Ishikawa (cell line): ENCODE data around the gene CEP120.

Experiments
- CEBPB ChIP-seq: IDR thresholded peaks from 2 replicates; pipeline ENCODE4 v1.6.1; 2012
- CREB1 ChIP-seq: IDR thresholded peaks from 2 replicates; pipeline ENCODE4 v1.6.1; 2012; ENCODE audit warnings: low read depth
- EGR1 ChIP-seq: IDR thresholded peaks from 2 replicates; pipeline ENCODE4 v1.6.1; 2012
- EP300 ChIP-seq: IDR thresholded peaks from 2 replicates; pipeline ENCODE4 v1.6.1; 2012; ENCODE audit warnings: borderline replicate concordance
- FOXM1 ChIP-seq: IDR thresholded peaks from 2 replicates; pipeline ENCODE4 v1.6.1; 2012; ENCODE audit warnings: low read depth, borderline replicate concordance
- NFIC ChIP-seq: IDR thresholded peaks from 2 replicates; pipeline ENCODE4 v1.6.1; 2012
- RAD21 ChIP-seq: IDR thresholded peaks from 2 replicates; pipeline ENCODE4 v1.6.1; 2012; ENCODE audit warnings: low read depth
- TAF1 ChIP-seq: IDR thresholded peaks from 2 replicates; pipeline ENCODE4 v1.6.1; 2012; ENCODE audit warnings: low read depth, mild to moderate bottlenecking
- TCF12 ChIP-seq: IDR thresholded peaks from 2 replicates; pipeline ENCODE4 v1.6.1; 2012; ENCODE audit warnings: low read depth
- TEAD4 ChIP-seq: IDR thresholded peaks from 2 replicates; pipeline ENCODE4 v1.6.1; 2012
- YY1 ChIP-seq: IDR thresholded peaks from 2 replicates; pipeline ENCODE4 v1.6.1; 2012; ENCODE audit warnings: low read depth
- ZBTB7A ChIP-seq: IDR thresholded peaks from 2 replicates; pipeline ENCODE4 v1.6.1; 2012; ENCODE audit warnings: low read depth
- TF ChIP-seq, protein P1 (sequence below): IDR thresholded peaks from 2 replicates; pipeline ENCODE4 v1.6.1; 2012
- TF ChIP-seq, protein P2 (sequence below): IDR thresholded peaks from 2 replicates; pipeline ENCODE4 v1.6.1; 2012
- TF ChIP-seq, protein P3 (sequence below): IDR thresholded peaks from 2 replicates; pipeline ENCODE4 v1.6.1; 2012; ENCODE audit warnings: low read depth, mild to moderate bottlenecking

The CEP120 gene

GRCh38 chr5:123451047-123451446 is 27.8 kb upstream of the CEP120 start:
- TF ChIP-seq TCF12, result no peak

DNA sequence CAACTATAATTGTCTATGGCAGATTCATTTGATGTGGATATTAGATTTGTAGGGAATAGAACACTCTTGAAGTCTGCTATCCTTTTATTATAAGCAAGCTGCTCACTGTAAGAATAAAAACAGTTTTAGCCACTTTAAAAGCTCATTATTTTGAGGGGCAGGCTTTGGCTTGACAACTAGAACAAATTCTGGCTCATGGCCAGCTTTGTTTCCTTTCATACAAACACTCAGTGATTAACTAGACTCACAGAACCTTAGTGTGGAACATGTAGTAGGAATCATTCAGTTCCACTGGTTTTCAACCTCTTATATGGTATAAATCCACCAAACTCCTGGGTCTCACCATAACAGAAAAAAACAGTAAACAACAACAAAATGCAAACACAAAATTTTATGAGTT is 27.4 kb upstream of the CEP120 start:
- TF ChIP-seq, protein P1, sequence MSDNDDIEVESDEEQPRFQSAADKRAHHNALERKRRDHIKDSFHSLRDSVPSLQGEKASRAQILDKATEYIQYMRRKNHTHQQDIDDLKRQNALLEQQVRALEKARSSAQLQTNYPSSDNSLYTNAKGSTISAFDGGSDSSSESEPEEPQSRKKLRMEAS, result no peak
- peak; percentile 53 for TF ChIP-seq NFIC

DNA sequence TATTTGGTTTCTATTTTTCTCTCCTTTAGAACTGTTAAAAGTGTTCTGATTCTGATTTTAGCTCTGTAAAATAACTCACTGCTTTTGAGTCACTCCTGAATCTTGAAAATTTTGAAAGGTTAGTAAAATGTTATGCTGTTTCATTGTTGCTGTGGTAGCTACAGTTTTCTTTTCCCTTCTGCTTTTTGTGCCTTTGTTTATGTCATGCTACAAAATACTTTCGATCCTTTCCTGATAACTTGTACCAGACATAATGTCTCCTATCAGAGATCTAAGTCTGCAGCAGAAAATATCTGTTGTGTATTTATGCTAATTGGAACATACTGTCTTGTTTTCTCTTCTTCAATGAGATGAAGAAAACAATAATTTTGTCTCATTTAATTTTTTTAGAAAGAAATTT is 26.9 kb upstream of the CEP120 start:
- TF ChIP-seq YY1, result no peak
- no peak for TF ChIP-seq EGR1
- TF ChIP-seq, protein P1, result no peak
- TF ChIP-seq CREB1, result no peak
- TF ChIP-seq, protein P2, sequence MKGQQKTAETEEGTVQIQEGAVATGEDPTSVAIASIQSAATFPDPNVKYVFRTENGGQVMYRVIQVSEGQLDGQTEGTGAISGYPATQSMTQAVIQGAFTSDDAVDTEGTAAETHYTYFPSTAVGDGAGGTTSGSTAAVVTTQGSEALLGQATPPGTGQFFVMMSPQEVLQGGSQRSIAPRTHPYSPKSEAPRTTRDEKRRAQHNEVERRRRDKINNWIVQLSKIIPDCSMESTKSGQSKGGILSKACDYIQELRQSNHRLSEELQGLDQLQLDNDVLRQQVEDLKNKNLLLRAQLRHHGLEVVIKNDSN, result no peak
- TF ChIP-seq TAF1, result no peak
- TF ChIP-seq EP300, result no peak

DNA sequence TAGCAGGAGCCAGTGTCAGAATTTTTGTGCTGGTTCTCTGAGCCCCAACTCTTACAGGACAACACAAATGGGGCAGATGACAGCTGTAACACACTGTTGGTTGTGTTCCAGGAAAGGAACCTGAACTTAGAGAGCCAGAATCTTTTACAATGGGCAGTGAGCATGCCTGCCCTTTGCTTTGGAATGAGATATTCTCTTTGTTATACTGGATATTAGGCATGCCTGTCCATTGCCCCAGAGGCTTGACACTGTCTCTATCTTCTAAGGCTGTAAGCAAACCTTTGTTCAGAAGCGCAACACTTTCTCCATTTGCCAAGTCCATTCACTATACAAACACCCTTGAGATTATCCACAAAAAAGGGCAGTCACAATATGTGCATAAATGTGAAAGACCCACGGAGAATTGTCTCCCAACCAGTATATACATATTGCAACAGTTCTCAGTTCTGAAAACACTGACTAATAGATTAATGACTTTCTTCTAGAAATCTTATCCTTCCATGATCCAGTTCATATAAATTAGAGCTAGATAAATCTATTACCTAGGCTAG is 26.3 kb upstream of the CEP120 start:
- no peak for TF ChIP-seq TEAD4
- no peak for TF ChIP-seq EGR1
- no peak for TF ChIP-seq EP300
- no peak for TF ChIP-seq RAD21
- TF ChIP-seq, protein P1, result no peak
- TF ChIP-seq, protein P2, result no peak
- no peak for TF ChIP-seq TCF12
- TF ChIP-seq YY1, result no peak
- no peak for TF ChIP-seq FOXM1
- TF ChIP-seq TAF1, result no peak
- TF ChIP-seq, protein P3, sequence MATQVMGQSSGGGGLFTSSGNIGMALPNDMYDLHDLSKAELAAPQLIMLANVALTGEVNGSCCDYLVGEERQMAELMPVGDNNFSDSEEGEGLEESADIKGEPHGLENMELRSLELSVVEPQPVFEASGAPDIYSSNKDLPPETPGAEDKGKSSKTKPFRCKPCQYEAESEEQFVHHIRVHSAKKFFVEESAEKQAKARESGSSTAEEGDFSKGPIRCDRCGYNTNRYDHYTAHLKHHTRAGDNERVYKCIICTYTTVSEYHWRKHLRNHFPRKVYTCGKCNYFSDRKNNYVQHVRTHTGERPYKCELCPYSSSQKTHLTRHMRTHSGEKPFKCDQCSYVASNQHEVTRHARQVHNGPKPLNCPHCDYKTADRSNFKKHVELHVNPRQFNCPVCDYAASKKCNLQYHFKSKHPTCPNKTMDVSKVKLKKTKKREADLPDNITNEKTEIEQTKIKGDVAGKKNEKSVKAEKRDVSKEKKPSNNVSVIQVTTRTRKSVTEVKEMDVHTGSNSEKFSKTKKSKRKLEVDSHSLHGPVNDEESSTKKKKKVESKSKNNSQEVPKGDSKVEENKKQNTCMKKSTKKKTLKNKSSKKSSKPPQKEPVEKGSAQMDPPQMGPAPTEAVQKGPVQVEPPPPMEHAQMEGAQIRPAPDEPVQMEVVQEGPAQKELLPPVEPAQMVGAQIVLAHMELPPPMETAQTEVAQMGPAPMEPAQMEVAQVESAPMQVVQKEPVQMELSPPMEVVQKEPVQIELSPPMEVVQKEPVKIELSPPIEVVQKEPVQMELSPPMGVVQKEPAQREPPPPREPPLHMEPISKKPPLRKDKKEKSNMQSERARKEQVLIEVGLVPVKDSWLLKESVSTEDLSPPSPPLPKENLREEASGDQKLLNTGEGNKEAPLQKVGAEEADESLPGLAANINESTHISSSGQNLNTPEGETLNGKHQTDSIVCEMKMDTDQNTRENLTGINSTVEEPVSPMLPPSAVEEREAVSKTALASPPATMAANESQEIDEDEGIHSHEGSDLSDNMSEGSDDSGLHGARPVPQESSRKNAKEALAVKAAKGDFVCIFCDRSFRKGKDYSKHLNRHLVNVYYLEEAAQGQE, result no peak
- TF ChIP-seq CEBPB, result no peak

DNA sequence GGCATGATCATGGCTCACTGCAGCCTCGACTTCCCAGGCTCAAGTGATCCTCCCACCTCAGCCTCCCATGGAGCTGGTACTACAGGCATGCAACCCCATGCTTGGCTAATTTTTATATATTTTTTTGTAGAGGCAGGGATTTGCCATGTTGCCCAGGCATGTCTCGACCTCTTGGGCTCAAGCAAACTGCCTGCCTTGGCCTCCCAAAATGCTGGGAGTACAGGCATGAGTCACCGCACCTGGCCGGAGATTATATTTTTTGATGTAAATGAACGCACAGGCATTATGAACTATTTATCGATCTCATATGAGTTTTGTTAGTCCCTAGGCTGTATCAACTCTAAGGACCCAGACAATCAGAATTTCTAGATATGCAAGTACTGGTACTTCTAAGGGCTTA is 25.5 kb upstream of the CEP120 start:
- TF ChIP-seq ZBTB7A (no peak), NFIC (no peak), CEBPB (no peak), YY1 (no peak), EP300 (no peak), RAD21 (no peak), CREB1 (no peak), EGR1 (no peak), TCF12 (no peak), TAF1 (no peak), TEAD4 (no peak)
- TF ChIP-seq, protein P1, result no peak
- TF ChIP-seq, protein P3, result no peak

DNA sequence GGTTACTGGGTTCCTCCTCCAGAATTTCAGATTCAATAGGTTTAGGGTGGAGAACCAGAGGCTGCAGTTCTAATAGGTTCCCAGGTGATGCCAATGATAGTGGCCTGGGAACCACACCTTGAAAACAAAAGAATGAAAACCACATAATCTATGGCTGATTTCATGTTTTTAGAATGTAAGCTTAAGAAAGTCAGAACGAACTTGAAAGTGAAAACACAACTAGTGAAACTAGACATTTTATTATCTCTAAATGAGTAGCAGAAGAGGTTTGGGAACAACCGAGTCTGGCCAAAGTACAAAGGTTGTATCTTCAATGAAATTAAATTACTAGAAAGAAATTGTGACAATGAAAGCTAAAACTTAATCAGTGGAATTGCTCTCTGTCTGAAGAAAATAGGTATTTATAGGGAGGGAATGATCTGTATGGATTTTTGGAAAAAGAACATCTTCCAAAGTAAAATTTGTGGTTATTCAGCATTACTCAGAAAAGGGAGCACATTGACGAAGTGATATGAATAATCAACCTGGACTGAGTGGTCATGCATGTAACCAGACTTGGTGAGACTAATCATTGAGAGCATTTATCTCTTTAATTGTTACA is 24.9 kb upstream of the CEP120 start:
- TF ChIP-seq EP300 (no peak), RAD21 (no peak), TAF1 (no peak), ZBTB7A (no peak), FOXM1 (no peak), YY1 (no peak), CEBPB (no peak), TEAD4 (no peak), NFIC (no peak)
- TF ChIP-seq, protein P2, result no peak
